SK-N-MC (cell line): ENCODE measurements around the gene CADPS2.

Experiments
- EZH2 ChIP-seq: fragments of 200-600 bp; sonication (generic); IDR thresholded peaks from one replicate; pipeline ENCODE4 v1.6.1; 2017; ENCODE audit warnings: antibody characterized with exemption
- FOXP2 ChIP-seq: optimal IDR thresholded peaks from 2 replicates; pipeline ENCODE3; 2011; ENCODE audit warnings: mild to moderate bottlenecking, moderate library complexity; ENCODE audit not compliant: insufficient read depth; ENCODE audit errors: extremely low read length, control extremely low read depth
- POLR2AphosphoS5 ChIP-seq: IDR thresholded peaks from 2 replicates; pipeline ENCODE4 v1.6.1; 2012; ENCODE audit warnings: mild to moderate bottlenecking, low read depth, low read length, borderline replicate concordance

DNA sequence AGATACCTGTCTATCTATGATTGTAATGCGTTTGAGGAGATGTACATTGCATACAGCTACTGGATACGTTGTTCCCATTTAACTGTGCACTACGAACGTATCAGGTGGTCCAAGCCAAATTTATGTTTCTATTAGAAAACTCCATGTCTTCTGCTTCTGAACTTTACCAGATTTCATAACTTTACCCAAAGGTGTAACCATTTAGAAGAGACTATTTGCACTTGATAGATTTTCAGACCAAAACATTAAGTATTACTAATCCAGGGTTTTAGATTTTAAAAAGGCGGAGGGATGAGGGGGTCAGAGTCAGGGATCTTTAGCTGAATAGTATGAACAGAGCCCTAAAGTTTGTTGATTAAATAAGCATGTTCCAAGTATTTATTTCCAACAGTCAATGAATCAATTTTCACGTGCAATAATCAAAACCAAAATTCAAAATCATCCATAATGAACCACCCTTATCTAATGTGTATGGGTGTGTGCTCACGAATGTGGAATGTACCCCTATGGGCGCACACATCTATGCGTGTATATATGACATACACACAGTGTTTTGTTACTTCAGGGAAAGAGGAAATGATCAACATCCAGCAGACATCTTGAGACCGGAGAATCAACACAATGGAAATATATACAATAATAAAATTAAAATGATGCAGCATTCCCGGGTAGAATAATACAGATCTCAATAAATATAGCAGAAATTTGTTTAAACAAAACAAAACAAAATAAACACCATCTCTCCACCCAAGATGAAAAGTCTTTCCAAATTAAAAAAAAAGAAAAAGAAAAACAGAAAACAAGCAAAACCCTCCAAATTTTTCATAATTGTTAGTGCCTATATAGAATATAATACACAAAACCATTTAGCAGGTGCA, 585.1 kb downstream of the CADPS2 start:
- TF ChIP-seq EZH2 (no peak), POLR2AphosphoS5 (no peak), FOXP2 (no peak)
